Activated CD4-positive, alpha-beta memory T cell treated with anti-CD3 and anti-CD28 coated beads for 36 hours (primary cell): ENCODE measurements around the gene CHST12. TPM values are rescaled to one million over a fixed set of nuclear protein-coding genes. Genes with fewer than 3 reads are reported as not detected.

ENCODE experiments used
- CTCF ChIA-PET: fragments of 350-600 bp; sonication (Branson Sonifier 250); formaldehyde crosslinking; loops from one replicate; lab custom pipeline; 2021; ENCODE audit warnings: antibody characterized with exemption, inconsistent platforms; lab: Charles Lee
- POLR2A ChIA-PET: fragments of 350-600 bp; sonication (Branson Sonifier 250); formaldehyde crosslinking; loops from one replicate; lab custom pipeline; 2021; ENCODE audit warnings: antibody characterized with exemption; lab: Charles Lee
- DNase-seq: peaks from one replicate; pipeline ENCODE4 v3.0.0-alpha.2; 2020
- H3K27ac Mint-ChIP-seq: one replicate; pipeline ENCODE4 v1.8.0; 2021; ENCODE audit warnings: mixed read lengths
- H3K27me3 Mint-ChIP-seq: one replicate; pipeline ENCODE4 v1.8.0; 2021; ENCODE audit warnings: mixed read lengths
- H3K36me3 Mint-ChIP-seq: one replicate; pipeline ENCODE4 v1.8.0; 2021; ENCODE audit warnings: mixed read lengths
- H3K4me1 Mint-ChIP-seq: one replicate; pipeline ENCODE4 v1.8.0; 2021; ENCODE audit warnings: low read depth, mixed read lengths
- H3K4me3 Mint-ChIP-seq: one replicate; pipeline ENCODE4 v1.8.0; 2021; ENCODE audit warnings: mild to moderate bottlenecking, mixed read lengths
- H3K9me3 Mint-ChIP-seq: one replicate; pipeline ENCODE4 v1.8.0; 2021; ENCODE audit warnings: mixed read lengths
- intact Hi-C: fragments of 100-400 bp; cut with micrococcal nuclease; formaldehyde crosslinking; loops from one replicate; pipeline ENCODE4 v1.15.1; 2023
- total RNA-seq, 2 experiments: library from RNA; stranded (reverse); gene quantifications; one replicate each; pipeline ENCODE4 v1.2.3, GENCODE V29; 2021

Gene CHST12
- total RNA-seq, 2 experiments from 2014 or later, result 3.7 to 3.9 TPM

GRCh38 chr7:2490181-2490651, 86.8 kb downstream of the CHST12 start:
- no peaks in the 10 kb centered on the region for H3K9me3 Mint-ChIP-seq
- H3K4me1 Mint-ChIP-seq, result no peaks in the 10 kb centered on the region
- DNase-seq, result no peak
- intact Hi-C loops, result no loop called here
- H3K36me3 Mint-ChIP-seq, result no peaks in the 10 kb centered on the region
- no peak overlapping the region for H3K4me3 Mint-ChIP-seq
- H3K27ac Mint-ChIP-seq, result no peak overlapping the region
- CTCF ChIA-PET, result interaction anchor here (1.1 kb wide), 1 partner anchor 22 kb away, joined by 4 read pairs; no protein-coding TSS in a partner anchor
- POLR2A ChIA-PET, result no interaction called here
- H3K27me3 Mint-ChIP-seq, result peaks cover 4% of the 10 kb centered on the region

DNA sequence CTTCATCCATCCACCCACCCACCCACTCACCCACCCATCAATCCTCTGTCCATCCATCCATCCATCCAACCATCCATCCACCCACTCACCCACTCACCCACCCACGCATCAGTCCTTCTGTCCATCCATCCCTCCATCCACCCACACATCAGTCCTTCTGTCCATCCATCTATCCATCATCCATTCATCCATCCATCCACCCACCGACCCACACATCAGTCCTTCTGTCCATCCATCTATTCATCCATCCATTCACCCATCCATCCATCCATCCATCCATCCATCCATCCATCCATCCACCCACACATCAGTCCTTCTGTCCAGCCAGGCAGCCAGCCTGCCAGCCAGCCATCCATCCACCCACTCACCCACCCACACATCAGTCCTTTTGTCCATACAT, 88.6 kb downstream of the CHST12 start:
- no peak for DNase-seq
- POLR2A ChIA-PET, result no interaction called here
- Mint-ChIP-seq H3K27me3 (peaks cover 9% of the 10 kb centered on the region), H3K4me3 (no peak overlapping the region), H3K4me1 (no peaks in the 10 kb centered on the region), H3K9me3 (no peaks in the 10 kb centered on the region), H3K36me3 (no peaks in the 10 kb centered on the region), H3K27ac (no peak overlapping the region)
- intact Hi-C loops, result no loop called here
- CTCF ChIA-PET, result interaction anchor here (1.3 kb wide), 1 partner anchor 24 kb away, joined by 3 read pairs; no protein-coding TSS in a partner anchor

DNA sequence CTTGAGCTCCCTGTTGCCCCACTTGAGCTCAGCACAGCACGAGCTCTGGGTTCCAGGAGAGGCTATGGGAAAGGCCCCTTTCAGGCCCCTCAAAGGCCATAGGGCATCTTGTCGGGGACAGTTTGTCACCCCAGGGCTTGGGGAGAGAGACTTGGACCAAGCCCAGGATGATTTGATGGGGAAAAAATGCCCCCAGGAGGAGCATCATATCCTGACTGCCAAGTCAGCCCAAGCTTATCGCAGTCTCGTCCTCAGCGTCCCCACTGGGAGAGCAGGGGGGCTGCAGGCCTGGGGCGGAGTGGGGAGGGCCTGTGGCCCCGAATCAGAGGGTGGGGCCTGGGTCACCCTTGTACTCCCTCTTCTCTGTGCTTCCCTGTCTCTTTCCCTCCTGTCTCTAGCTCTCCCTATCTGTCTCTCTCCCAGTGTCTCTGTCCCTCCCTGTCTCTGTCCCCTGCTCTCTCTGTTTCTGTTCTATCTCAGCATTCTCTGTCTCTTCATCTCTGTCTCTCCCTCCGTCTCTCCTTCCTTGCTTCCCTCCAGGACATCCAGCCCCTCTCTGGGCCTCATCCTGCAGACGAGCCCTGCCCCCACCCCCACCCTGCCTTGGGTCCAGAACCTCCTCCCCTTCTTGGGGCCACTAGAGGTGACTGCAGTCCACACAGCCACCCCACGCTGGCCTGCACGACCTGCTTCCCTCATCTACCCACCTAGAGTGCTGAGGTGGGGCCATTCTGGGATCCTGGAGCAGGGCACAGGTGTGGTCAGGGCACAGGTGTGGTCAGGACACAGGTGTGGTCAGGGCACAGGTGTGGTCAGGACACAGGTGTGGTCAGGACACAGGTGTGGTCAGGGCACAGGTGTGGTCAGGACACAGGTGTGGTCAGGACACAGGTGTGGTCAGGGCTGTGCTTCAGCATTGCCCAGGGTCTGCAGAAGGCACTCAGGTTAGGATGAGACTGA, 90.1 kb downstream of the CHST12 start:
- Mint-ChIP-seq H3K9me3 (no peaks in the 10 kb centered on the region), H3K4me1 (no peaks in the 10 kb centered on the region), H3K36me3 (no peaks in the 10 kb centered on the region), H3K4me3 (no peak overlapping the region), H3K27me3 (peaks cover 13% of the 10 kb centered on the region), H3K27ac (no peak overlapping the region)
- CTCF ChIA-PET, result interaction anchor here (1.3 kb wide), 1 partner anchor 25 kb away, joined by 3 read pairs; no protein-coding TSS in a partner anchor
- intact Hi-C loops, result no loop called here
- no peak for DNase-seq
- POLR2A ChIA-PET, result interaction anchor here (0.5 to 0.6 kb wide), 2 partner anchors 73 to 220 kb away, joined by 3 read pairs; no protein-coding TSS in a partner anchor

DNA sequence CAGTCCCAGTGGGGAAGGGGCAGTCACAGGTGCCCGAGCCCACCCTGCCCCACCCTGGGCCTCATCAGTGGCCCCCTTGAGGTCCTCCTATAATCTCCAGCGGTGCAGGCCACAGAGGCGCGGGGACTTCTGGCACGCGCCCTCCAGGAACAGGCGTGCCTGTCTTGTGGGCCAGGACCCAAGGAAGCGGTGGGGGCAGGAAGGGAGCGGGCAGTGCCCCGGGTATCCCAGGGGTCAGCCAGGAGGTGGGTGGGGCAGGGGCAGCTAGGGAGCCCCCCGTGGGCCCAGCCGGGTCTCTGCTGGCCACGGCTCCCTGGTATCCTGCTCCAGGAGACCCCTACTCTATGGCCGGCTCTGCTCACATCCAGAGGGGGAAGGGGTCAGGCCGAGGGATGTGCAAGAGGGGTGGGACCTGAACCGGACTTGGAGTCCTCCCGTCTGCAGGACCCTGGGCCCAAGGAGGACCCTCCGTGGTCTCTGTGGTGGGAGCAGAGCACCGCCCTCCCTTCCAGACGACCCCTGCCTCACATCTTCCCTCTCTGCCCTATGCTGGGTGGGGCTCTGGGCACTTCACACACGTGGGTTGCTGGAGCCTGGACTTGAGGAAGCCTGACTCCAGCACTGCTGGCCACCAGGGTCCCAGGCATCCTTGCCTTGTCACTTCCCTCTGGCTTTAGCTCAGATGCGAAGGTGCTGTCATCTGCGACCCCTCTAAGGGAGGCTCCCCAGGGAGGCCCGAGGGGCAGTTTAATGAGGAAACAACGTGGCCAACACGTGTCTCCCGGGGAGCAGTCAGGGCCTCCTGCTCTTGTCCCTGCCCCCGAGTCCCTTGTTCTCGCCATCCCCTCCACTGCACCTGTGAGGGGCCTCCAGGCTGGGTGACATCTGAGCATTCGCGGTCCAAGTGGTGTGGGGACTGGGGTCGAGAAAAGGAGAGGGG, 91.0 kb downstream of the CHST12 start:
- no peak overlapping the region for H3K27ac Mint-ChIP-seq
- ChIA-PET CTCF (no interaction called here), POLR2A (no interaction called here)
- H3K27me3 Mint-ChIP-seq, result peaks cover 11% of the 10 kb centered on the region
- no peaks in the 10 kb centered on the region for H3K9me3 Mint-ChIP-seq
- H3K4me1 Mint-ChIP-seq, result no peaks in the 10 kb centered on the region
- intact Hi-C loops, result no loop called here
- H3K4me3 Mint-ChIP-seq, result no peak overlapping the region
- no peak for DNase-seq
- no peaks in the 10 kb centered on the region for H3K36me3 Mint-ChIP-seq

DNA sequence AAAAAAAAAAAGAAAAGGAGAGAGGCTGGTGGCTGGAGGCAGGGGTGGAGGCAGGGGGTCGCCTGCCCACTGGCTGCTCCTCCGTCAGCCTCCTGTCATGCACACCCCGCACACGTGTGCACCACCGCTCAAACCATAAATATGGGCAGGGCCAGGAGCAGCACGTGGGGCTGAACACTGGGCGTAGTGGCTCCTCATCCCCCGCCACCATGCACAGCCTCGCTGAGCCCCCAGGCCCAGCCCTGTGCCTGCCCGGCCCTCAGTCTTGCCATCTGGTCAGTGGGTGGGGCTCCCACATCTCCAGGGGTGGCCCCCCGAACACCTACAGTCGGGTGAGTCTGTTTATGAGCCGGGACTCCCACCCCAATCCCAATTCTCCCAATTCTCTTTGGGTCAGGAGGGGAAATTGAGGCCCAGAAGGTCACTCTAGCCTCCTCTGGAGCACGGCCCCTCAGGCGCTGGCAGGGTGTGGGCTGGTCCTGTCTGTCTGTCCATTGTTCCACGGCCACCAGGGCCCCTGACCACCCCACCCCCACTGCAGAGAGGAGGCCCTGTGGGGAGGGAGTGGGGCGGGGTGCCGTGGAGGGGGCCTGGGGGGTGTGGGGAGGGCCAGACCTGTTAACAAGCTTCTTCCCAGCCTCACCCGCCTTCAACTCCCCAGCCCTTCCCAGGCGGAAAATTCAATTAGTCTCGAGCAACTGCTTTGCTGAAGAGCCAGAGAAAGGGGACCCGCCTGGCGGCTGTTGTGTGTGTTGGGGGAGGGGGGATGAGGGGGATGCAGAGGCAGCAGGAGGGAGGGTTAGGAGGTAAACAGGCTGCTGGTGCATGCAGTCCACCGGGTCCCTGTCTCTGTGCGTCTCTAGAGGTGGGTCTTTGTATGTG, 92.2 kb downstream of the CHST12 start:
- Mint-ChIP-seq H3K27ac (no peak overlapping the region), H3K27me3 (peaks cover 11% of the 10 kb centered on the region)
- intact Hi-C loops, result no loop called here

GRCh38 chr7:2496375-2496774, 93.0 kb downstream of the CHST12 start:
- POLR2A ChIA-PET, result no interaction called here
- H3K4me3 Mint-ChIP-seq, result no peak overlapping the region
- intact Hi-C loops, result no loop called here
- DNase-seq, result no peak
- H3K27me3 Mint-ChIP-seq, result peaks cover 11% of the 10 kb centered on the region
- H3K36me3 Mint-ChIP-seq, result no peaks in the 10 kb centered on the region
- CTCF ChIA-PET, result no interaction called here
- H3K9me3 Mint-ChIP-seq, result no peaks in the 10 kb centered on the region
- no peaks in the 10 kb centered on the region for H3K4me1 Mint-ChIP-seq
- H3K27ac Mint-ChIP-seq, result no peak overlapping the region

More for the DNA sequence above, 92.2 kb downstream of the CHST12 start:
- H3K9me3 Mint-ChIP-seq, result no peaks in the 10 kb centered on the region
- H3K36me3 Mint-ChIP-seq, result no peaks in the 10 kb centered on the region
- ChIA-PET POLR2A (no interaction called here), CTCF (no interaction called here)
- H3K4me3 Mint-ChIP-seq, result no peak overlapping the region
- no peak for DNase-seq
- no peaks in the 10 kb centered on the region for H3K4me1 Mint-ChIP-seq

GRCh38 chr7:2497065-2497464, 93.7 kb downstream of the CHST12 start:
- intact Hi-C loops, result no loop called here
- CTCF ChIA-PET, result no interaction called here
- Mint-ChIP-seq H3K4me3 (no peak overlapping the region), H3K4me1 (no peaks in the 10 kb centered on the region), H3K36me3 (no peaks in the 10 kb centered on the region), H3K9me3 (no peaks in the 10 kb centered on the region), H3K27ac (no peak overlapping the region), H3K27me3 (peaks cover 11% of the 10 kb centered on the region)
- DNase-seq, result no peak
- POLR2A ChIA-PET, result no interaction called here

GRCh38 chr7:2497500-2498336, 94.3 kb downstream of the CHST12 start:
- Mint-ChIP-seq H3K36me3 (no peaks in the 10 kb centered on the region), H3K27me3 (peaks cover 10% of the 10 kb centered on the region), H3K27ac (no peak overlapping the region), H3K4me1 (no peaks in the 10 kb centered on the region), H3K4me3 (no peak overlapping the region), H3K9me3 (no peaks in the 10 kb centered on the region)
- ChIA-PET POLR2A (no interaction called here), CTCF (interaction anchor here (0.9 kb wide), 1 partner anchor 14 kb away, joined by 3 read pairs; no protein-coding TSS in a partner anchor)
- intact Hi-C loops, result no loop called here
- DNase-seq, result no peak
